ENCODE results near the gene MAN1A1.

MAN1A1 gene

DNA sequence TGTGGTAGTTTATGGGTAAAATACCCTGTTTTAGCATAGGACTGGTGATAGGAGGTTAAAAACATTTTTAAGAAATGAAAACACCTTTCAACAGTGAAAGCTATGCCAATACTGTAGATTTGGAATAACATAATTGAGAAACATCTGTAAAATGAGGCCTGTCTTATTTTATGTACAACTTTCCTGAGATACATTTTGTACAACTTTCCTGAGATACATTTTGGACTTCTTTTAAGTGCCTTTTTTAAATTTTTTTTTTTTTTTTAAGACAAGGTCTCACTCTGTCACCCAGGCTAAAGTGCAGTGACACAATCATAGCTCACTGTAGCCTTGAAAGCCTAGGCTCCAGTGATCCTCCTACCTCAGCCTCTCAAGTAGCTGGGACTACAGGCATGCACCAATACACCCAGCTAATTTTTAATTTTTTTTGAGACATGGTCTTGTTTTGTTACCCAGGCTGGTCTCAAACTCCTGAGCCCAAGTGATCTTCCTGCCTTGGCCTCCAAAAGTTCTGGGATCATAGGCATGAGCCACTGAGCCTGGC, 84.6 kb downstream of the MAN1A1 start:
- DNase-seq = no peak

DNA sequence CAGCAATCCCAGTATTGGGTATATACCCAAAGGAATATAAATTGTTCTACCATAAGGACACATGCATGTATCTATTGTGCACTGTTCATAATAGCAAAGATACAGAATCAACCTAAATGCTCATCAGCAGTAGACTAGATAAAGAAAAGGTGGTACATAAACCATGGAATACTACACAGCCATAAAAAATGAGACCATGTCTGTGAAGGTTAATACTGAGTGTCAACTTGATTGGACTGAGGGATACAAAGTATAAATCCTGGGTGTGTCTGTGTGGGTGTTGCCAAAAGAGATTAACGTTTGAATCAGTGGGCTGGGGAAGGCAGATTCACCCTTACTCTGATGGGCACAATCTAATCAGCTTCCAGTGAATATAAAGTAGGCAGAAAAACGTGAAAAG, 86.9 kb downstream of the MAN1A1 start:
- no peak for DNase-seq

DNA sequence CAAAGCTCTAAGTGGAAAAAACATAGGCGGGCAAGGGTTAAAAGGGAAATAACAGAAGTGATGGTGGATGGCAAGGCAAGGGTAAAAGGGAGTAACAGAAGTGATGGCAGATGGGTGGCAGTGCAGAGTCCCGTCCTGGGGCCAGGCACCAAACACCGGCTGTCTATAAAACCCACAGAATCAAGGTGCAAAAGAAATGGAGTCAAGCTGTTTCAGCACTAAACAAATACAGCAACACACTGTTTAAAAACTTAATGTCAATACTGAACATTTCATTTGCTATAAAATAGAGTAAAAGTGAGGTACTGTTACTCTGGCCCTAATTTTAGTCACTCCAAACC, 87.6 kb downstream of the MAN1A1 start:
- DNase-seq = no peak

DNA sequence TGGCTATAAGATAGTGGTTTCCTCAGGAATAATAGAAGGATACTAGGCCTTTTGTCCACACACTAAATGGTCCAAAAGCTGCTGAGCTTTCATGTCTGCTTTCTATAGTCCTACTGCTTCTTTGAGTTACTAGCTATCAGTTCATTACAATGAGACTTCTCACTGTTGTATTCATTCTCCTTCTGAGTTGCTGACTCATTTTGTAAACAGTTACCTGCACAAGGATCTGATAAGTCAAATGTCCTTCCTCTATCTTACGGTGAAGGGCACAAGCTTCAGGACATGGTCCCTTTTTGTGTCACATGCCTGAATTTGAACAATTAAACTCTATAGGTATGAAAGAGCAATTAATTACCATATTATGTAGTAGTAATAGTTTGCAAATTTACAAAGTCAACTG, 90.5 kb downstream of the MAN1A1 start:
- no peak for DNase-seq

DNA sequence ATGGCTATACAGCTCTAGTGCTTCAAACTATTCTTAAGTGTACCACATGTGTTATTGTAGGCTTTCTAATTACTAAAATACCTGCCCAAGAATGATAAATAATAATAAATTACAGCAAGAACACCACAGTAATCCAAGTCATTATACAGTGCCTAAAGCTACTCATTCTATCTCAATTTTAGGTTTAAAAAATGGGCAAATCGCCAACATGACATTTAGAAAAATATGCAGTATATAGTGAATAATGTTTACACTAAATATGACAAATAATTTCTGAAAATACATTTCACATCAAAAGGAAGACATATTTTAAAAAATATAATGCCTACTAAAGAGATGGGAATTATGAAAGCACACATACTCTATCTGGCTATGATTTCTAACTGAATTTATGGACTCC, 91.8 kb downstream of the MAN1A1 start:
- DNase-seq = no peak

DNA sequence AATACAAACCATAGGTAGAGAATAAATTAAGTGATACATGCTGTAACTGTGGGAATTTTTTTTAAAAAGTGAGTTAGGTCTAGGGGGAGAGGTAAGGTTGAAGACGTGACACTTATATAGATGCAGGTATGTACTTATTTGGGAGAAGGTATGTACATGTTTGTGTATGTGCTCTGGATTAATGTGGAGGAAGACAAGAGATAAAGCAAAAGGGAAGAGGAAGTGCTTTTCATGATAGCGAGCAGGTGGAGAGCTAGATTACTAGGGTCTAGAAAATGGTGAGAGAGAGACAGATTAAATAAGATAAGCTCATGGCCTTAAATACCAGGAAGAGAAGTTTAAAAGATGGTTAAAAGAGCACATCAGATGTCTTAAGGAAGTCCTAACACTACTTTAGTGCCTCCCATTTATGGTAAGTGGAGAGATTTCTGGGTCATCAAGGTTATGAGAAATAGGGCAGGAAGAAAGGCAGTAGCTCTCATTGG, 92.5 kb downstream of the MAN1A1 start:
- DNase-seq = no peak

DNA sequence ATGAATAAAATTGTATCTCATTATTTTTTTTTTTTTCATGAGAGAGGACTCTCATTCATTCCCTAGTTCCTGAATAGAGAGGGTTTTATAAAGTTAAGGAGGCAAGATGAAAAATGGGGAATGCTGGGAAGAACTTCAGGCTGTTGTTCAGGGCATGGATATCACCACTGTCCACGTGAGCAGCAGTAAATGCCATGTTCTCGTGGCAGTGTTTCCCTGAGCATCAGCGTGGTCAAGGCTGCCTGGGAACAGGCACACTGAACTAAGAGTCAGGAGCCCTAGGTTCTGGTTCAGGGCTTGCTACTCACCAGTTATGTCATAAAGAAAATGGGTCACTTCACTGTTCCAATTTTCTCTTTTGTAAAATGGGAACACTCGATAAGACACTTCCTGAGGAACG, 93.2 kb downstream of the MAN1A1 start:
- DNase-seq = no peak

DNA sequence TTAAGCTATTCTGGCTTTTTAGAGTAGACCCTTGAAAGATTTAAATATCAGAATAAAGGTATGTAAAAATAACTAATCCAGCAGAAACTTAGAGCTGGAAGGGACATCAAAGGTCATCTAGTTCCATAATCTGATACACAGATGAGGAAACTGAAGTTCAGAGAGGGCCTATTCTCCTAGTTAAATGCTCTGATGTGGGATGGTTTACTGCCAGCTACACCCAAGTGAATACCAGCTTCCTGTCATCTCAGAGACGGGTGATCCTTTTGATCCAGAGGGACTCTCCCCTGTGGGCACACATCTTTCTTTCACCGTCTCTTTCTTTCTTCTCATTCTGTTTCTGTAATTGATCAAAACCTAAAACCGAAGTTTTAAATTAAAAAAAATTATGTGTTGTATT, 94.1 kb downstream of the MAN1A1 start:
- DNase-seq = no peak

DNA sequence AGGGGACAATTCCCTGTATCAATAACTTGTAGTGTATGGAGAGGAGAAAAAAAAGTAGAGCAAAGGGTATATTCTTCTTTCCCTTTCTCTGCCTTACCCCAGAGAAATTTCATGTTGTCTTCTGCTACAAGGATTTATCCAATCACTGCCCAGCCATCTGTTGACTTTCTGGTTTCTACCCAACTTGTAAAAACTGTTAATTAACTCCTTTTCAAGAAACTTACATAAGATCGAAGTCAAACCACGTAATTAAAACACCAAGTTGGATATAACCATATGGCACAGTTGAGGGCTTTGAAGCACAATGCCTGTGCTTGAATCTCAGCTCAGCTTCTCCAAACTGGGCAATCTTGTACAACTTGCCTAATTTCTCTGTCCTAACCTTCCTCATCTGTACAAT, 99.5 kb downstream of the MAN1A1 start:
- no peak for DNase-seq

DNA sequence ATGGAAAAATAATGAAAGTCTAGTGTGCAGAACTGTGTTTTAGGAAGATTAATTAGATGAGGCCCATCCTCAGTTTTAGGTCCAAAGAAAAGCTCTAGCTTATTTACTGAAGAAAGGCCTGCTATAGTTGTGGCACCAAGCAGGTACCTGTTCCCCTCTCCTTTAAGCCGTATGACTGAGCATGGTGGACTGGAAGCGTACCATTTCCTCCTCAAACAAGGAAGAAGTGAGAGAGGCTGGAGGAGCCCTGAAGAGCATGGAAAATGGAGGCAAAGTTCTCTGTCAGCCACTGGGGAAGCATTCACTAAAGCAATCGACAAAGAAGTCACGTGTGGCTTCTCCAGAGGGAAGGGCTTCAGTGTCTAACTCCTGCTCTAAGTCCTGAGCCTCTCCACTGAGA, 100.2 kb downstream of the MAN1A1 start:
- no peak for DNase-seq

DNA sequence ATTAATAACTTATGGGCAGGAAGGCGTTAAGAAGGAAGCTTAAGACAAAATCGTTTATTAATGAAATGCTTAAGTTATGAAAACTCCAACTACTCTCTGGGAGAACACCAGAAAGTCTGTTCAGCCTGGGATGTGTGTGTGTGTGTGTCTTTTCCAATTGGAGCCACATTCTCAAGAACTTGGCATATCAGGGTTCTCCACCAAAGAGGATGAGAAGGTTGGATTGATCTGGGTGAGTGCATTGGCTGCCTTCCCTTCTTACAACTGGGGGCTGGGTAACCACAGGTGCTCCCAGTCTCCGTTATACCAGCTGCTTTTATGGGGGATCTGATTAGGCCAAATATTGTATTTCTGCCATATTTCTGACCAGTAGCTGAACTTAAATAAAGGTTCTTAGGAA, 102.1 kb downstream of the MAN1A1 start:
- DNase-seq = no peak

DNA sequence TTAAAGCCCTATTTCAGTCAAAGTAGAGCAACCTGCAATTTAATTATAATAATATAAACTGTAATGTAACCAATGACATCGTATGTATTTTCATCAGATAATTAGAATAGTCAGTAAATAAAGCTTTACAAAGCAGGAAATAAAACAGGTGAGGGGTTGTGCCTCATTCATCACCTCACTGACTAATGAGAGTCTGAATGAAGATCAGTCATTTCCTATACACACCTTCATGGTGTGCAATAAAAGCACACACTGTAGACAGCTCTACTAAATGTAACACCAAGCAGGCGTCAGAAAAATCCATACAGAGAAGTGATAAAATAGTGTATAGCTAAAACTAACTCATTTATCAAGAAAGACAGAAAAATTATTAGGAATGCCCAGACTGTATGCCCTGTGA, 105.9 kb downstream of the MAN1A1 start:
- no peak for DNase-seq

DNA sequence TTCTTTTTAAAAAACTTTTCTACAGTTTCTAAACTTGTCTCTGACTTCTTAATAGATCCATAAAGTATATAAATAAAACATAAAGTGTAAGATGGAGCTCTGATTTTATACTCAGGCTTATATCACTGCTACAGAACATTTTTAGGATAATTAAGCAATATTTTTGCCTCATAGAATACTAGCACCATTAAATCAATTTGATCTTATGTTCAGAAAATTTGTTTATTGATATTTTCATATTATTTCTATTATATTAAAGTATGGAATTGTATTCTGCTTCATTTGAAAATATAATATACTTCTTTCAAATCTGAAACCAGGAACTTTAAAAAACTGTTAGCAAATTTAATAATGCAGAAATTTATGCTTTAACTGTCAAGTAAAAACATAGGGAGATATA, 106.5 kb downstream of the MAN1A1 start:
- DNase-seq = no peak

DNA sequence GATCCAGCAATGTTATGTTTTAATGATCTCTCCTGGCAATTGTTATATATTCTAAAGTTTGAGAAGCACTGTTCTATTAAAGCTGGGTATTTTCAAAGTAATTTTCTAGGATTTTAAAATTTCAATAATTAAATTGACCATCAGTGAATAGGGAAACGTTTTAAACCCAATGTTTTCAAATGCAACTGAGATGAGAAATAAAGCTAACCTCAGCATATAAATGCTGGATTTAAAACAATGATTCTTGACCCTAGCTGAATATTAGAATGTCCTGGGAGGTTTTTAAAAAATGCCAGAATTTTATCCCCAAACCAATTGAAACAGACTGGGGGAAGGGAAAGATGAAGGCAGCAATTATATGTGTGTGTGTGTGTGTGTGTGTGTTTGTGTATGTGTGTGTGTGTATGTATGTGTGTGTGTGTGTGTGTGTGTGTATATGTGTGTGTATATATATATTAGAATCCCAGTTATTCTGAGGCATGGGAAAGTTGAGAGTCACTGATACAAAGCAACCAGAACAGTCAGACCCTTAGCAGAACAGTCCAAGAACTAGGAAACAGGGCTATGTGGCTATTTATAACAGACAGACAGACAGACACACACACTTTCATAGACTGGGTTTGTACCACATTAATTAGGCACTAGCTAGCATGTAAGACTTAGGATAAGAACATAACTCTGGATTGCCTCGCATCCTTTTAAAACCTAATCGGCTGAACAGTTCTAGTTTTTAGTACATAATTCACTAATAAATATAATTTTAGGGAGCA, 107.8 kb downstream of the MAN1A1 start:
- no peak for DNase-seq

DNA sequence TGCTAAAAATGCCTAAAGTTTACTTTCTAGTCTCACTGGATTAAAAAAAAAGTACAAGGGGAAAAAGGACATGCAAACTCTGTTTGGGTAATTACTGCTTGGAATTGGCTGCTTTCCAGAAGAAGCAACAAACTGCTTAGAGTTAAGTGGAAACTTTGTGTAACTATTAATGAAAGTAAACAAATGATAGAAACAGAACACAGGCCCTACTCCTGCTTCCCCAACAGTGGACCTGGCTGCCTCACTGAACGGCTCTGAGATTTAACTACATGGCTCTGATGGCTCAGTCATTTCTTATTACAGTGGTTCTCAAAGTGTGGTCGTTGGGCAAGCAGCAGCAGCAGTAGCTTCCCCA, 108.5 kb downstream of the MAN1A1 start:
- DNase-seq = no peak

DNA sequence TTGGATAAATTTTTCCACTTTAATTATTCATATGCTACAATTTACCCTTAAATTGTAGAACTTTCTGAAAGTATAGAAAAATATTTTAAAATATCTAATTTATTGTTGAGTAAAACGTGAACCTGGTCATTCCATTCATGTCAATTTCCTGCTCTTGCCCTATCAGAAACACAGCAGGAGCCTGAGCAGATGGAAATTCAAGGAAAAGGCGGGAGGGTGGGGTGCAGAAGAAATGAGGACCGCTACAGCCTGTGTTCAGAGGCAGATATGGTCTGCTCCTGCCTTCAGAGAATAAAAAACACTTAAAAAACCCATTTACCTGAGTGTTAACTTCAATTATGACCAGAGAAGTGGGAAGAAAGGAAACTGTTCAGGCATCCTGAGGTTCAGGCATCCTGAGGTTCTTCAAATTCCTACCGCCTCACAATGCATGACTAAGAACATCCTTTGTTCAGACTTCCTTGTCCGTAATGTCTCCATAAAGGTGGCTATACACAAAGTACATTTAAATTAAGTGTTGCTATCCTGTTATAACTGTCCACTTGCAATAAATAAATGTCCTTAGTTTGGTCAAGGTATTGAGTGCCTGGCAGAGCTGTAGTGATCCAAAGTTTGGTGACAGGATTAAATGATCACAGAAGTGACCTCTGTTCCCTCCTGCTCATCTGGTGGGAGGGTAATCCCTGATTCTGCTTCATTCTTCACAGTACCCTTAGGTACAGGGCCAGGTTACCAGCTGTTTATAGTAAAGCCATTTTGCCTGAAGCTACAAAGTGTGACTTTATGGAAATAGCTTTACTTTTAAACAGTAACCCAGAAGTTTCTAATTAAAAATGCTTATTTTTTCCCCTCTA, 109.1 kb downstream of the MAN1A1 start:
- DNase-seq = no peak

DNA sequence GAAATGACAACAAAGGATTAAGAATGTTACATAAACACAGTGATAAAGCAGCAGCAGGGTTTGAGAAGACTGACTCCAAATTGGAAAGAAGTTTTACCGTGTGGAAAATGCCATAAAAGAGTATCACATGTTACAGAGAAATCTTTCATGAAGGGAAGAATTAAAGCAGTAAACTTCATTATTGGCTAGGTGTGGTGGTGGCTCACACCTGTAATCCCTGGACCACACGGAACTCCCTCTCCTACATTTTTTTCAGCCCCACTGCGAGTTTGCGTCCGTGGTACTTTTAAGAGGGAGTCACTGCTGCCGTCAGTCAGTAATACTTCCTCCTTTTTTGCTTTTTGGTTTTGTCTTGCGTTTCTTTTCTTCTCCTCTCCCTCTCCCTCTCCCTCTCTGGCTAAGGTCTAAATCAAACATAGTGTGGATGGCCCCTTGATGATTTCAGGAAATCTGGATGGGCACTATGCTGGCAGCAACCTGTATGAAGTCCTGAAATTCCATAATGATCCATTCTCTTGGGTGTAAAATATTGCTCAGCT, 112.3 kb downstream of the MAN1A1 start:
- no peak for DNase-seq

DNA sequence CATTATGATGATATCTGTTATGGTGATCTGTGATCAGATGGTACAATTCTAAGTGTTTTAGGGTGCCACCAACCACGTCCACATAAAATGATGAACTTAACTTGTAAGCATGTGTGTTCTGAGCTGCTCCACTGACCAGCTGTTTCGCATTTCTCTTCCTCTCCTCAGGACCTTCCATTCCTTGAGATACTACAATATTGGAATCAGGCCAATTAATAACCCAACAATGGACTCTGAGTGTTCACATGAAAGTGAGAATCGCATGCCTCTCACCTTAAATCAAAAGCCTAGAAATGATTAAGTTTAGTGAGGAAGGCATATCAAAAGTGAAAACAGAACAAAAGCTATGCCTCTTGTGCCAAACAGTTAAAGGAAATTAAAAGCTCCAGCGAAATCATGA, 114.6 kb downstream of the MAN1A1 start:
- DNase-seq = no peak

DNA sequence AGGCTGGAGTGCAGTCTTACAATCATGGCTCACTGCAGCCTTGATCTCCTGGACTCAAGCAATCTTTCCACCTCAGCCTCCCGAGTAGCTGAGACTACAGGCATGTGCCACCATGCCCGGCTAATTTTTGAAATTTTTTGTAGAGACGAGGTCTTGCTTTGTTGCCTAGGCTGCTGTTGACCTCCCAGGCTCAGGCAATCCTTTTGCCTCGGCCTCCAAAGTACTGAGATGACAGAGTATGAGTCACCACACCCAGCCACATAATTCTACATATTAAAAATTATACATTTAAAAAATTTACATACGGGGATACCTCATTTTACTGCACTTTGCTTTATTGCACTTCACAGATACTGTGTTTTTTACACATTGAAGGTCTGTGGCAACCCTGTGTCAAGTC, 115.1 kb downstream of the MAN1A1 start:
- no peak for DNase-seq

DNA sequence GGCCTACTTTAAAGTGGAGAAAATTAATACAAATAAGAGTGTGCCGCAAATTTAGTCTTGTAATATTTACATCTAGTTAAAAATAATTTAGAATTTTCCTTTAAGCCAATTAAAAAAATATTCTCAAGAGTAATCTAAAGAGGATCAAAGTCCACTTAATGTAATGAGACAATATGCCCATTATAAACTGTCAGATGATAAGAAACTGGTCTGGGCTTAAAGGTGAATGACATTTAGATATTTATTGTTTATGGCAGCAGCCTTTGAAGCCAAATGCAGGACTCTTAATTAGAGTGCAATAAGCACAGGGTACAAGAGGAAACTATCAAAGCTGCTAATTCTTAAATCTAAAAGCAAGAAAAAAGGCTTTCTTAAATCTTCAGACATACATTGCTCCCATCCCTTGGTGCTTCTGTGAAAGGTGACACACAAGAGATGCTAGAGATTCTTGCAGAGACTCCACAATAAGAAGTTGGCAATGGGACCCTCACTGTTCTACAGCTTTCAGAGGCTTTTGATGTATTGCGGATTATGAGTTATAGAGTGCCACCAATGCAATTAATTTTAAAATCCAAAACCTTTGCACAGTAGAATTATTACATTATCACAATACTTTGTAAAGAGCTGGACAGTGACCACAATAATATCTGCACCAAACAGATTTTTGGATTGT, 116.1 kb downstream of the MAN1A1 start:
- DNase-seq = no peak

DNA sequence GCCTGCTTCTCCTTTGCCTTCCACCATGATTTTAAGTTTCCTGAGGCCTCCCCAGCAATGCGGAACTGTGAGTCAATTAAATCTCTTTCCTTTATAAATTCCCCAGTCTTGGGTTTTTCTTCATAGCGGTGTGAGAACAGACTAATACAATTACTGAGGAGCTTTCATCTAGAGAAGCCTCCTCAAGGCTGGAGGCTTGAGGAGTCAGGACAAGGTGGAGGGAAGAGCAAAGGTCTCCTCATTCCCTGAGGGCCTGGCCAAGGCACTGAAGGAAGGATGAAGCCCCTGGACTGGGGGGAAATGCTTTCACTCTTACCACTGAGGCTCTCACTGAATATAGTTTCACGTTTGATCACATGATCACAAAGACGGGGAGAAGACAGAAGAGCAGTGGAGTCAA, 118.2 kb downstream of the MAN1A1 start:
- DNase-seq = no peak

DNA sequence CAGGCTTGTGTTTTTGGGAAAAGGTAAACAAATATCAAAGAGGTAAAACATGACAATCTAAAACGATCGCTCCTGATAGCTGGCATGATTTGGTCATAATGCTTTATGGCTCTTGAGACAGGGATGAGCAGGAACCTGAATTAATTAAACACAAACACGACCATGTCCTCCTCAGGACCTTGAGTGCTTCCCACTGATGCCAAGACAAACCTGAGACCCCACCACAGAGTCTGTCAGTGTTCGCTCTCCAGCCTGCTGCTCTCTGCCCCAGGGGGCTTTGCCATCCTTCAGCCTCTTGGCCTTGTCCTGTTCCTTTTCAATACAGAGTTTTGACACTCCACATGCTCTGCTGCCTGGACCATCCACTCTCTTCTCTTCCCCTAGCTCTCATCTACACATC, 119.4 kb downstream of the MAN1A1 start:
- no peak for DNase-seq

DNA sequence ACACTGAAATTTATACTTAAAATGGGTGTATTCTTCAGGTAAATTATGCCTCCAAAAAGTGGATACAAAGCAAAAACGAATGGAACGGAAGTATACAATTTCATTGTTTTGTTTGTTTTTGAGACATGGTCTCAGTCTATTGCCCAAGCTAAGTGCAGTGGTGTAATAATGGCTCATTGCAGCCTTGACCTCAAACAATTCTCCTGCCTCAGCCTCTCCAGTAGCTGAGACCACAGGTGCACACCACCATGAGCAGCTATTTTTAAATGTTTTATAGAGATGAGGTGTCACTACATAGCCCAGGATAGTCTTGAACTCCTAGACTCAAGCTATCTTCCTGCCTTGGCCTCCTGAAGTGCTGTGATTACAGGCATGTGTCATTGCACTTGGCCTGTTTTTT, 122.2 kb downstream of the MAN1A1 start:
- DNase-seq = no peak
